SK-N-SH treated with all-trans-retinoic acid at 6 μM for 48 hours (cell line): ENCODE data around the gene OCLN.

Source experiments
- ISL1 ChIP-seq: fragments of 250-450 bp; sonication (Bioruptor Pico); IDR thresholded peaks from 2 replicates; pipeline ENCODE4 v2.1.2; 2022; ENCODE audit warnings: mild to moderate bottlenecking, moderate library complexity
- PPARA ChIP-seq: fragments of 250-450 bp; sonication (Bioruptor Pico); IDR thresholded peaks from 2 replicates; pipeline ENCODE4 v1.5.0; 2020; ENCODE audit warnings: mild to moderate bottlenecking, borderline replicate concordance
- TOX ChIP-seq: fragments of 250-450 bp; sonication (Bioruptor Pico); IDR thresholded peaks from 2 replicates; pipeline ENCODE4 v1.8.0; 2021; ENCODE audit warnings: mild to moderate bottlenecking, moderate library complexity, borderline replicate concordance
- TSHZ2 ChIP-seq: fragments of 250-450 bp; sonication (Bioruptor Pico); IDR thresholded peaks from 2 replicates; pipeline ENCODE4 v1.5.0; 2020; ENCODE audit warnings: mild to moderate bottlenecking, moderate library complexity
- ZFP3 ChIP-seq: fragments of 250-450 bp; sonication (Bioruptor Pico); IDR thresholded peaks from 2 replicates; pipeline ENCODE4 v1.5.0; 2020; ENCODE audit warnings: mild to moderate bottlenecking, moderate library complexity
- ZFP30 ChIP-seq: fragments of 450-650 bp; formaldehyde crosslinking; IDR thresholded peaks from 2 replicates; pipeline ENCODE4 v1.5.0; 2022; ENCODE audit warnings: mild to moderate bottlenecking, moderate library complexity
- TF ChIP-seq, protein P1 (sequence below): fragments of 250-450 bp; sonication (Bioruptor Pico); IDR thresholded peaks from 2 replicates; pipeline ENCODE4 v1.5.1; 2021; ENCODE audit warnings: mild to moderate bottlenecking, moderate library complexity
- TF ChIP-seq, protein P2 (sequence below): fragments of 250-450 bp; sonication (Bioruptor Pico); IDR thresholded peaks from 2 replicates; pipeline ENCODE4 v1.8.0; 2020; ENCODE audit warnings: mild to moderate bottlenecking, moderate library complexity, borderline replicate concordance
- TF ChIP-seq, protein P3 (sequence below): fragments of 250-450 bp; sonication (Bioruptor Pico); IDR thresholded peaks from 2 replicates; pipeline ENCODE4 v1.5.1; 2020; ENCODE audit warnings: low read depth, mild to moderate bottlenecking, moderate library complexity

GRCh38 chr5:69504036-69504435, 11.4 kb downstream of the OCLN start:
- TF ChIP-seq, protein P1, sequence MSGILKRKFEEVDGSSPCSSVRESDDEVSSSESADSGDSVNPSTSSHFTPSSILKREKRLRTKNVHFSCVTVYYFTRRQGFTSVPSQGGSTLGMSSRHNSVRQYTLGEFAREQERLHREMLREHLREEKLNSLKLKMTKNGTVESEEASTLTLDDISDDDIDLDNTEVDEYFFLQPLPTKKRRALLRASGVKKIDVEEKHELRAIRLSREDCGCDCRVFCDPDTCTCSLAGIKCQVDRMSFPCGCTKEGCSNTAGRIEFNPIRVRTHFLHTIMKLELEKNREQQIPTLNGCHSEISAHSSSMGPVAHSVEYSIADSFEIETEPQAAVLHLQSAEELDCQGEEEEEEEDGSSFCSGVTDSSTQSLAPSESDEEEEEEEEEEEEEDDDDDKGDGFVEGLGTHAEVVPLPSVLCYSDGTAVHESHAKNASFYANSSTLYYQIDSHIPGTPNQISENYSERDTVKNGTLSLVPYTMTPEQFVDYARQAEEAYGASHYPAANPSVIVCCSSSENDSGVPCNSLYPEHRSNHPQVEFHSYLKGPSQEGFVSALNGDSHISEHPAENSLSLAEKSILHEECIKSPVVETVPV (CRISPR knock-in tag): no peak
- no peak for TF ChIP-seq PPARA (CRISPR knock-in tag)
- TF ChIP-seq, protein P2, sequence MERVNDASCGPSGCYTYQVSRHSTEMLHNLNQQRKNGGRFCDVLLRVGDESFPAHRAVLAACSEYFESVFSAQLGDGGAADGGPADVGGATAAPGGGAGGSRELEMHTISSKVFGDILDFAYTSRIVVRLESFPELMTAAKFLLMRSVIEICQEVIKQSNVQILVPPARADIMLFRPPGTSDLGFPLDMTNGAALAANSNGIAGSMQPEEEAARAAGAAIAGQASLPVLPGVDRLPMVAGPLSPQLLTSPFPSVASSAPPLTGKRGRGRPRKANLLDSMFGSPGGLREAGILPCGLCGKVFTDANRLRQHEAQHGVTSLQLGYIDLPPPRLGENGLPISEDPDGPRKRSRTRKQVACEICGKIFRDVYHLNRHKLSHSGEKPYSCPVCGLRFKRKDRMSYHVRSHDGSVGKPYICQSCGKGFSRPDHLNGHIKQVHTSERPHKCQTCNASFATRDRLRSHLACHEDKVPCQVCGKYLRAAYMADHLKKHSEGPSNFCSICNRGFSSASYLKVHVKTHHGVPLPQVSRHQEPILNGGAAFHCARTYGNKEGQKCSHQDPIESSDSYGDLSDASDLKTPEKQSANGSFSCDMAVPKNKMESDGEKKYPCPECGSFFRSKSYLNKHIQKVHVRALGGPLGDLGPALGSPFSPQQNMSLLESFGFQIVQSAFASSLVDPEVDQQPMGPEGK (CRISPR knock-in tag): no peak
- TF ChIP-seq ZFP3: no peak
- TF ChIP-seq ISL1 (CRISPR knock-in tag): no peak
- TF ChIP-seq, protein P3, sequence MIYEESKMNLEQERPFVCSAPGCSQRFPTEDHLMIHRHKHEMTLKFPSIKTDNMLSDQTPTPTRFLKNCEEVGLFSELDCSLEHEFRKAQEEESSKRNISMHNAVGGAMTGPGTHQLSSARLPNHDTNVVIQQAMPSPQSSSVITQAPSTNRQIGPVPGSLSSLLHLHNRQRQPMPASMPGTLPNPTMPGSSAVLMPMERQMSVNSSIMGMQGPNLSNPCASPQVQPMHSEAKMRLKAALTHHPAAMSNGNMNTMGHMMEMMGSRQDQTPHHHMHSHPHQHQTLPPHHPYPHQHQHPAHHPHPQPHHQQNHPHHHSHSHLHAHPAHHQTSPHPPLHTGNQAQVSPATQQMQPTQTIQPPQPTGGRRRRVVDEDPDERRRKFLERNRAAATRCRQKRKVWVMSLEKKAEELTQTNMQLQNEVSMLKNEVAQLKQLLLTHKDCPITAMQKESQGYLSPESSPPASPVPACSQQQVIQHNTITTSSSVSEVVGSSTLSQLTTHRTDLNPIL: no peak
- TF ChIP-seq TOX (CRISPR knock-in tag): no peak
- no peak for TF ChIP-seq TSHZ2 (CRISPR knock-in tag)
- no peak for TF ChIP-seq ZFP30 (CRISPR knock-in tag)
